IMR-90 (cell line): ENCODE results near the gene VASH1. TPM values are rescaled to one million over a fixed set of nuclear protein-coding genes. Genes with fewer than 3 reads are reported as not detected.

ENCODE experiments used
- ATAC-seq: fragments of 200-7000 bp; cut with Tn5 transposase; 2 replicates; pipeline ENCODE4 v1.9.1; 2020; ENCODE audit warnings: low read depth, mild to moderate bottlenecking, moderate library complexity
- BruUV-seq: library from RNA; stranded (reverse); fragments of 400-500 nt; replicated peaks from 2 replicates; lab custom pipeline; 2021; lab: Mats Ljungman, UMichigan
- CTCF ChIA-PET: fragments of 300-600 bp; formaldehyde crosslinking; extraction: SDS; loops from one replicate; lab custom pipeline; 2021; ENCODE audit warnings: antibody characterized with exemption; lab: Yijun Ruan, JAX
- POLR2A ChIA-PET: fragments of 300-600 bp; sonication (Branson Sonifier 250); formaldehyde crosslinking; loops from one replicate; lab custom pipeline; 2022; ENCODE audit warnings: antibody characterized with exemption; ENCODE audit not compliant: unreplicated experiment; lab: Charles Lee
- DNase-seq: peaks from one replicate; pipeline ENCODE4 v3.0.0; 2013
- H2AFZ ChIP-seq: replicated peaks from 2 replicates; pipeline ENCODE3; 2013; ENCODE audit warnings: low read length, mild to moderate bottlenecking; ENCODE audit not compliant: poor library complexity
- H2AK5ac ChIP-seq: 2 replicates; pipeline ENCODE4 v1.6.1; 2013; ENCODE audit warnings: low read depth, low read length, inconsistent platforms
- H2AK9ac ChIP-seq: replicated peaks from 2 replicates; pipeline ENCODE3; 2013; ENCODE audit warnings: mild to moderate bottlenecking, low read depth, low read length, moderate library complexity; ENCODE audit not compliant: poor library complexity
- H2BK120ac ChIP-seq: 2 replicates; pipeline ENCODE4 v1.6.1; 2013; ENCODE audit warnings: low read depth, low read length, inconsistent platforms
- H2BK15ac ChIP-seq: 3 replicates; pipeline ENCODE4 v1.6.1; 2013; ENCODE audit warnings: low read depth, low read length, inconsistent platforms
- H2BK20ac ChIP-seq: 2 replicates; pipeline ENCODE4 v1.6.1; 2013; ENCODE audit warnings: low read depth, mild to moderate bottlenecking, inconsistent platforms, low read length, moderate library complexity
- H2BK5ac ChIP-seq: 2 replicates; pipeline ENCODE4 v1.6.1; 2013; ENCODE audit warnings: mild to moderate bottlenecking, low read depth, low read length, inconsistent platforms; ENCODE audit not compliant: poor library complexity, severe bottlenecking
- H3K14ac ChIP-seq: replicated peaks from 2 replicates; pipeline ENCODE4 v1.6.1; 2013; ENCODE audit warnings: low read depth, low read length, inconsistent platforms
- H3K18ac ChIP-seq: 2 replicates; pipeline ENCODE4 v1.6.1; 2013; ENCODE audit warnings: low read depth, low read length, control low read depth
- H3K23ac ChIP-seq: 2 replicates; pipeline ENCODE4 v1.6.1; 2013; ENCODE audit warnings: low read depth, low read length, inconsistent platforms
- H3K27ac ChIP-seq: 2 replicates; pipeline ENCODE4 v1.5.1; 2013; ENCODE audit warnings: mild to moderate bottlenecking, control low read depth, low read length; ENCODE audit not compliant: insufficient read depth
- H3K27me3 ChIP-seq: 2 replicates; pipeline ENCODE4 v1.6.1; 2013; ENCODE audit warnings: low read length; ENCODE audit not compliant: control insufficient read depth, insufficient read depth
- H3K36me3 ChIP-seq: 2 replicates; pipeline ENCODE4 v1.6.1; 2013; ENCODE audit warnings: low read length, mixed read lengths; ENCODE audit not compliant: control insufficient read depth, insufficient read depth
- H3K4ac ChIP-seq: 2 replicates; pipeline ENCODE4 v1.6.1; 2013; ENCODE audit warnings: low read depth, low read length, inconsistent platforms
- H3K4me1 ChIP-seq: 2 replicates; pipeline ENCODE4 v1.6.1; 2013; ENCODE audit warnings: low read length, mixed read lengths; ENCODE audit not compliant: control insufficient read depth, insufficient read depth
- H3K4me2 ChIP-seq: 2 replicates; pipeline ENCODE4 v1.6.1; 2013; ENCODE audit warnings: low read depth, mild to moderate bottlenecking, control low read depth, low read length, moderate library complexity
- H3K4me3 ChIP-seq: 2 replicates; pipeline ENCODE4 v1.5.1; 2013; ENCODE audit warnings: low read depth, mild to moderate bottlenecking, control low read depth, low read length, moderate library complexity; ENCODE audit not compliant: insufficient read depth
- H3K56ac ChIP-seq: 2 replicates; pipeline ENCODE4 v1.6.1; 2013; ENCODE audit warnings: low read length, inconsistent platforms; ENCODE audit not compliant: insufficient read depth; ENCODE audit errors: extremely low read depth
- H3K79me1 ChIP-seq, 2 experiments: 2 replicates each; pipeline ENCODE4 v1.6.1; 2013; ENCODE audit warnings: low read length in 2 of 2, inconsistent platforms in 1 of 2, low read depth in 1 of 2
- H3K9ac ChIP-seq: 2 replicates; pipeline ENCODE4 v1.6.1; 2013; ENCODE audit warnings: low read depth, low read length, control low read depth
- H3K9me1 ChIP-seq: 2 replicates; pipeline ENCODE4 v1.6.1; 2013; ENCODE audit warnings: low read length, inconsistent platforms; ENCODE audit not compliant: insufficient read depth
- H3K9me3 ChIP-seq: 2 replicates; pipeline ENCODE4 v1.6.1; 2013; ENCODE audit warnings: low read length; ENCODE audit not compliant: control insufficient read depth, insufficient read depth
- H4K20me1 ChIP-seq: 2 replicates; pipeline ENCODE4 v1.6.1; 2013; ENCODE audit warnings: low read length, inconsistent platforms; ENCODE audit not compliant: insufficient read depth
- H4K5ac ChIP-seq: 2 replicates; pipeline ENCODE4 v1.6.1; 2013; ENCODE audit warnings: mild to moderate bottlenecking, low read depth, low read length, control low read depth
- H4K8ac ChIP-seq, 2 experiments: 2 replicates each; pipeline ENCODE4 v1.6.1; 2013; ENCODE audit warnings: low read depth in 2 of 2, low read length in 2 of 2, control low read depth in 1 of 2, inconsistent platforms in 1 of 2
- H4K91ac ChIP-seq: 2 replicates; pipeline ENCODE4 v1.6.1; 2013; ENCODE audit warnings: low read depth, low read length, inconsistent platforms; ENCODE audit not compliant: insufficient read depth
- CEBPB ChIP-seq: IDR thresholded peaks from 2 replicates; pipeline ENCODE4 v1.6.1; 2012; ENCODE audit warnings: low read depth, low read length, improper control_type of control experiment
- CHD1 ChIP-seq: IDR thresholded peaks from 2 replicates; pipeline ENCODE4 v1.6.1; 2012; ENCODE audit warnings: low read depth, low read length, improper control_type of control experiment
- MXI1 ChIP-seq: IDR thresholded peaks from 2 replicates; pipeline ENCODE4 v1.6.1; 2012; ENCODE audit warnings: low read depth, mild to moderate bottlenecking, low read length, moderate library complexity, borderline replicate concordance
- NFE2L2 ChIP-seq: fragments of 150-350 bp; IDR thresholded peaks from 2 replicates; pipeline ENCODE4 v1.6.1; 2016; ENCODE audit warnings: low read depth, mild to moderate bottlenecking, low read length
- POLR2A ChIP-seq: IDR thresholded peaks from 2 replicates; pipeline ENCODE4 v1.6.1; 2012; ENCODE audit warnings: mild to moderate bottlenecking, low read depth, low read length
- SMC3 ChIP-seq: fragments of 150-350 bp; IDR thresholded peaks from 2 replicates; pipeline ENCODE4 v1.6.1; 2016; ENCODE audit warnings: low read depth, mild to moderate bottlenecking, antibody characterized with exemption, low read length, moderate library complexity
- WGBS, 2 experiments: methylation state at CpG; one replicate each; pipeline versions ENCODE4 v1.1.5 to v1.1.7; 2013; ENCODE audit warnings: missing lambda C conversion rate in 2 of 2; ENCODE audit not compliant: insufficient read length in 1 of 2; ENCODE audit errors: extremely low coverage in 2 of 2; 5-methylcytosine and 5-hydroxymethylcytosine counted together
- dilution Hi-C: fragments of 300-500 bp; cut with HindIII; formaldehyde crosslinking; loops from one replicate; pipeline ENCODE4 v1.14.3; 2018; ENCODE audit warnings: low sequenced_read_pairs; ENCODE audit not compliant: unreplicated experiment
- in situ Hi-C: fragments of 300-500 bp; cut with MboI; formaldehyde crosslinking; loops from 3 replicates; pipeline ENCODE4 v1.14.3; 2019; ENCODE audit warnings: low sequenced_read_pairs, inconsistent platforms, mixed read lengths
- intact Hi-C: fragments of 100-400 bp; cut with micrococcal nuclease; formaldehyde crosslinking; loops from 2 replicates; pipeline ENCODE4 v1.10.0; 2022
- polyA plus RNA-seq, 3 experiments: library from polyadenylated mRNA; depleted of rRNA; stranded (reverse); fragments of >200 nt; gene quantifications; 2 replicates each; pipeline ENCODE4 v1.2.3, GENCODE V29; 2012; ENCODE audit warnings: low replicate concordance in 1 of 3
- total RNA-seq: library from RNA; depleted of rRNA; stranded (reverse); fragments of >200 nt; gene quantifications from 2 replicates; pipeline ENCODE4 v1.2.3, GENCODE V29; 2012
- TF ChIP-seq, protein P1 (sequence below): fragments of 150-350 bp; IDR thresholded peaks from 2 replicates; pipeline ENCODE4 v1.6.1; 2016; ENCODE audit warnings: low read depth, mild to moderate bottlenecking, low read length, moderate library complexity, borderline replicate concordance
- TF ChIP-seq, protein P2 (sequence below): fragments of 150-350 bp; IDR thresholded peaks from 2 replicates; pipeline ENCODE4 v1.6.1; 2017; ENCODE audit warnings: mild to moderate bottlenecking, antibody characterized with exemption, low read length, low read depth

VASH1 gene
- total and polyA plus RNA-seq, 2 of the 4 experiments (the other 2 are of a cell fraction), result 2.0 to 9.5 TPM

DNA sequence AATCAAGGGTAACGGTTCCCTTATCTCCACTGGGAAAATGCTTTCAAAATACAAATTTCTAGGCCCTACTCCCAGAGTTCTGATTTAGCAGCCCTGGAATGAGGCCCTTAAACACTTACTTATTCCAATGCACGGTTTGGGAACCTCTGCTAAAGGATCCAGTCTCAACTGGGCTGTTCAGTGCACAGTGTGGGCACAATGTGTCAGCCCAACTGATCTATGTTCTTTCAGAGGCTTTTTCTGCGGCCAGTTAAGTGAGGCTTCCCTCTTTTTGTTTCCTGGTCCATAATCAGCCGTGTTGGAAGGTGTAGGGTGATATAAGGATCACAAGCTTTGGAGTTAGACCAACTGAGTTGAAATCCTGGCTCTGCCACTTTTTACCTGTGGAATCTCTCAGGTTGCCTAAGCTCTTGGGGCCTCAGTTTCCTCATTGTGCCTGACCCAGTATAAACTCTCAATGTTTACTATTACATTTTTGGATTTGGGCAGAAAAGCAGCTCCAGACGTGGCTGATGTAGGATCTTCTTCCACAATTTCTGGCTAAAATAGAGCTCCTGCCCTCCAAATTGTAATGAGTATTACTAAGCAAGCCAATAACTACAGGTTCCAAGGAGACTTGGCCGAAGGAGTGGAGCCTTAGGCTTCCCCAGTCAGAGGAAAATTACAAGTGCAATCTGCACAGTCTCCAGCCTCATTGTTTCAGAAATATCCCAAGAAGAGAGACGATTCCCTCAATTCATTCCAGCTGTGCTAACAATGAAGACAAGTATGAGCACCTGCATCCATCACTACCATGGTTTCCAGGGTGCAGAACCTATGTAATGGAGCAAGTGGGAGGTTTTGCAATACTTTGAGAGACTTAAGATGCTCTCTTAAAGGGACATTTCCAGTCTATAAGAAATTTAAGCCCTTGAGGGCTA is 53.7 kb downstream of the VASH1 start:
- Histone ChIP-seq H4K8ac (no peak overlapping the region), H3K27me3 (peaks cover 17% of the 10 kb centered on the region), H2BK15ac (no peak overlapping the region), H3K56ac (no peak overlapping the region), H3K27ac (no peak overlapping the region), H3K9me3 (no peaks in the 10 kb centered on the region), H2AK5ac (no peak overlapping the region), H4K91ac (no peak overlapping the region), H3K23ac (no peak overlapping the region), H3K9me1 (peaks cover 3% of the 10 kb centered on the region; the same call in 1 of the 2 replicates), H2BK120ac (no peak overlapping the region), H2AFZ (no peak overlapping the region), H4K5ac (no peak overlapping the region), H3K9ac (no peak overlapping the region), H4K20me1 (no peaks in the 10 kb centered on the region), H3K4me3 (no peak overlapping the region), H2BK5ac (no peak overlapping the region), H3K36me3 (no peaks in the 10 kb centered on the region), H2BK20ac (no peak overlapping the region), H3K4me1 (no peaks in the 10 kb centered on the region), H3K4ac (no peak overlapping the region), H3K79me1 (0 out of 4 replicates have a peak, but pooled peaks cover 0 to 8% of the 10 kb centered on the region in 2 experiments), H3K18ac (no peak overlapping the region), H3K4me2 (no peak overlapping the region), H2AK9ac (no peak overlapping the region), H3K14ac (no peak overlapping the region)
- in situ Hi-C loops, result no loop called here
- DNase-seq (no peak), ATAC-seq (no peak)
- WGBS, 2 experiments, result 37% methylated on average over 2 of the region's 7 CpGs; no CpG with 5 or more reads in 1 of the 2 experiments
- POLR2A ChIA-PET, result no interaction called here
- intact Hi-C loops, result no loop called here
- BruUV-seq, result no TSS peak
- dilution Hi-C loops, result no loop called here
- CTCF ChIA-PET, result no interaction called here
- TF ChIP-seq NFE2L2 (no peak), SMC3 (no peak), CHD1 (no peak), MXI1 (no peak), POLR2A (no peak), CEBPB (no peak)
- TF ChIP-seq, protein P1, sequence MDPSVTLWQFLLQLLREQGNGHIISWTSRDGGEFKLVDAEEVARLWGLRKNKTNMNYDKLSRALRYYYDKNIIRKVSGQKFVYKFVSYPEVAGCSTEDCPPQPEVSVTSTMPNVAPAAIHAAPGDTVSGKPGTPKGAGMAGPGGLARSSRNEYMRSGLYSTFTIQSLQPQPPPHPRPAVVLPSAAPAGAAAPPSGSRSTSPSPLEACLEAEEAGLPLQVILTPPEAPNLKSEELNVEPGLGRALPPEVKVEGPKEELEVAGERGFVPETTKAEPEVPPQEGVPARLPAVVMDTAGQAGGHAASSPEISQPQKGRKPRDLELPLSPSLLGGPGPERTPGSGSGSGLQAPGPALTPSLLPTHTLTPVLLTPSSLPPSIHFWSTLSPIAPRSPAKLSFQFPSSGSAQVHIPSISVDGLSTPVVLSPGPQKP, result no peak
- TF ChIP-seq, protein P2, sequence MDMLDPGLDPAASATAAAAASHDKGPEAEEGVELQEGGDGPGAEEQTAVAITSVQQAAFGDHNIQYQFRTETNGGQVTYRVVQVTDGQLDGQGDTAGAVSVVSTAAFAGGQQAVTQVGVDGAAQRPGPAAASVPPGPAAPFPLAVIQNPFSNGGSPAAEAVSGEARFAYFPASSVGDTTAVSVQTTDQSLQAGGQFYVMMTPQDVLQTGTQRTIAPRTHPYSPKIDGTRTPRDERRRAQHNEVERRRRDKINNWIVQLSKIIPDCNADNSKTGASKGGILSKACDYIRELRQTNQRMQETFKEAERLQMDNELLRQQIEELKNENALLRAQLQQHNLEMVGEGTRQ, result no peak
